DMS 273 treated with DMSO at 0.1 percent for 48 hours (cell line): ENCODE results near the gene HIVEP3.

Source experiments
- DNase-seq: peaks from one replicate; lab custom pipeline; 2025; lab: John Stamatoyannopoulos, UW

Gene HIVEP3

DNA sequence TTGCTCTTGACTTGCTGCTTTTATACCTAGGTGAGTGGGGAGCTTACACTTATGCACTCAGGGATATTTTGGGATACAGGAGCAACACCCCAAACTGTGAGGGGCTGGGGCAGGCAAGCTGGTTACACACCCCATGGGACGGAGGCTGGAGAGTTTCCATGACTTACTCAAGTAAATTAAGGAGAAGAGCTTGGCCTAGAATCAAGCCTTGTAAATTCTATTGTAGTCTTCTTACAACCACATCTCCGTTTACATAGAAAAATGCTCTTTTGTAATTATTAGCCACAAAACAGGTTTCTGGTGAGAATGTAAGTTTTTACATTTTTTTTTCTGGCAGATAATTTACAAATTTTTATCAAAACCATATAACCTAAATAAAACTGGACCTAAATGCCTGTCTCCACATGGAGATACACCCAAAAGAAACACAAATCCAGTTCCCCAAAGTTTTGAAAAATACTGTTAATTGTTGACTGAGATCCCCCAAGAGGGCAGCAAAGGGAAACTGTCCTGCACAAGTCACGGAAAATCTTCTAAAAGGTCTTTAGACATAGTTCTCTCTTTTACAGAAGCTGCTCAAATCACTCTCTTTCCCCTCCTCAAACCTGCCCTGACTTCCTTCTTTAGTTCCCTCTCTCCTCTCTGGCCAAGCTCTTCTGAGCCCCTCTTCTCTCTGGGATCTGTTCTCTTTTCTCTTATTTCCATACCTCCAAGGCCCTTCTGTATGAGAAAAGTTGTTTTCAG lies 134.0 kb downstream of the HIVEP3 start:
- DNase-seq = no peak

DNA sequence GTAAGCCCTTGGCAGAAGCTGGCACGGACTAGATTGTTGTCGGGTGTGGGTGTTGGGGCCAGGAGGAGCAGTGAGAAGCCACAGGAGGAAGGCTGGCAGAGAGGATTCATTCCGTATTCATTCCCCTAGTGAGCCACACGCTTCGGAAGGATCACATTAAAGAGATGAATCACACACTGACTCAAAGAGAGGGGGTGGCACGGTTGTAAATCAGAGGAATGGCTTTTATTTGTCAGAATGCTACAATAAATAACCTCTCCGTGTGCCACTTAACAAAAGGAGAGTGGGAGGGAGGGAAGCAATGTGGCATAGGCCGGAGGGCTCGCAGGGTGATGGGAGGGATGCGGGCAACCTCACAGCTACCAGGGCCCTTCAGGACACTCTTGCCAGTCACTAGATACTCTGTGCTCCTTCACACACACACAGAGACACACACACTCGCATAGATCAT lies 135.5 kb downstream of the HIVEP3 start:
- no peak for DNase-seq

GRCh38 chr1:41780916-41781315 lies 137.8 kb downstream of the HIVEP3 start:
- DNase-seq = no peak

- no peak for DNase-seq
Measured at GRCh38 chr1:41780322-41780721, 138.4 kb downstream of the HIVEP3 start.

GRCh38 chr1:41779360-41779759 lies 139.4 kb downstream of the HIVEP3 start:
- no peak for DNase-seq

DNA sequence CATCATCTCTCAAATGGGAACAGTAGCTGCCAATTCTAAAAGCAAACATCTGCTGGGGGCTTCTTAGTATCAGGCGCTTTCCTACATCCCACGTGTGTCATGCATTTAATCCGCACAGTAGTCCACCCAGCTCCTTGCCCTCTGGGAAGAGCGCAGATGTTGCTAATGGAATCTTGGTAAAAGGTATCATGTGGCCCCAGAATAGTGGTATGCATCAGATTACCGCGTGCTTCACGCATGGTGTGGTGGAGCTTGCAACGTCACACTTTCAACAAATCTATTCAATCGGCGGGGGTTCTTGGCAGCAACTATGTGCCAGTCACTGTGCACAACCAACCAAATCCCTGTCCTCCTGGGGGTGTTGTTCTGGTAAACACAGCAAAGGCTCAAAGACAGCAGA lies 141.0 kb downstream of the HIVEP3 start:
- no peak for DNase-seq

DNA sequence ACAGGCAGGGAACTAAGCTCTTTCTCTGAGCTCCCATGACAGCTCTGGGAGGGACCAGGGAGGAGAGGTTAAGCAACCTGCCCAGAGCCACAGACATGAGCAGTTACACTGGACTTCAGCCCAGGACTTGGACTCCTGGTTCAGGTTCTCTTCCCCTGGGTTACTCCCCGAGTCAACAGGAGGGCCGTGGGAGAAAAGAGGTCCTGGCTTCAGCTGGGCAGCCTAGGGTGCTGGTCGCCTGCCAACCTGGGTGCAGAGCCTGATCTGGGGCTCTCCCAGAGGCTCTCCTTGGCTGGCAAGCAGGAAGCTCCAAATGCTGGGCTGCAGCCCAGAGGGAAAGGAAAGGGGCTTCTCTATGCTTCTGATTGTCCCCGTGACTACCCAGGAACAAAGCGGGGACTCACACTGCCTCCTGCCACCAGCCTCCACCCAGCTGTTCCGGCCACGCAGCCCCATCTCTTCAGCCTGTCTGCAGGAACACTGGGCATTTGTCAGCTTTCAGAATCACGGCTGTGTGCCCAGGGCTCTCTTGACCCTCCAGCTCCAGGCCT lies 141.8 kb downstream of the HIVEP3 start:
- DNase-seq = no peak

GRCh38 chr1:41775956-41776585 lies 142.7 kb downstream of the HIVEP3 start:
- DNase-seq = no peak

- DNase-seq = no peak
Measured at GRCh38 chr1:41774471-41774990, 144.2 kb downstream of the HIVEP3 start.

DNA sequence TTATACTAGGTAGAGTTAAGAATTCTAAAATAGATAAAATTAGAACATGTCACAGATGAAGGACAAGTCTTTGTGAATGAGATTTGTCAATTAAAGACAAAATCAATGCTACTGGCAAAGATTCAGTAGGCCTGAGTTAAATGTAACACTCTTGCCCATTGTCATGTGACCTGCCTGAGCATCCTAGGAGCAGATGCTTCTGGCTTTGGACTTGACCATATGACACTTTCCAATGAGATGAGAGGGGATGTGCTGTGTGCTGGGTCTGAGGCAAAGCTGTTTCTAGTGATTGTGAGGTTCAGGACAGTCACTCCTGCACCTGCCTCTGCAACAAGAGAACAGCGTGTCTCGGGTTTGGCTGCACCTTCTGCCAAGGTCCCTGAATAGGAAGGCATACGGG lies 144.9 kb downstream of the HIVEP3 start:
- DNase-seq = no peak

- no peak for DNase-seq
Measured at GRCh38 chr1:41773144-41773591, 145.6 kb downstream of the HIVEP3 start.

DNA sequence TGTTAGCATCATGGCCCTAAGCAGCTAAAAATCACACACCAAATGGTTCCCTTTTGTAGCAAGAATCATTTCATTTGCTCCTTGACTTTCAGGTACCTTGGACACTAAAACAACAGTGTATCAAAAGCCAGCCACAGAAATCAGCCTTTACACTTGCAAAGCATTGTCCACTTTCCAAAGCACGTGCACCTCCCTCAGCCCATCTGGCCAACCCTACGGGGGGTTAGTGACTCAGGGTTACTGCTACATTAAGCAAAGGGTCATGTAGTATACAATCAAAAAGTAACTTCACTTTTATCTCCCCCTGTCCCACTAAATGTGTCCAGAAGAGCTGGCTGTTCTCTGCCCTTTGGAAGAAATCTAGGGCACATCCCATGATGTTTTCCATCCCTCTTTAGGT lies 149.7 kb downstream of the HIVEP3 start:
- no peak for DNase-seq

DNA sequence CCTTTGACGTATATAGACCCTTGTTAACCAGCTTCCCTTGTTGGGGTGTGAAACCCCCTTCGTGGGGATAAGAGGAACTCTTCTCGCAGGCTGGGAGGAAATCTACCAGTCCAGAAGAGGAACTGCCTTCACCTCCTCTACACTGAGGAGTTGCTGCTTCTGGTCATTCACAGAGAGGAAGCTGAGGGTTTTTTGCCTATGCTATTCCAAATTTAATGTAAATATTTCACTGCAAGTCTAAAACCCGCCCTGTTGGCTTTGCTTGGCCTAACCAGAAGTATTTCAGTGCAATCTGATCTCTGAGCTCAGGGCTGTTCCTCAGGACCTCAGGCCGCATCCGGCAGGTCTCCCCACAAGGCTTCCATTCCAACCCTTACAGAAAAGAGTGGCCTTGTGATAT lies 150.1 kb downstream of the HIVEP3 start:
- DNase-seq = no peak

DNA sequence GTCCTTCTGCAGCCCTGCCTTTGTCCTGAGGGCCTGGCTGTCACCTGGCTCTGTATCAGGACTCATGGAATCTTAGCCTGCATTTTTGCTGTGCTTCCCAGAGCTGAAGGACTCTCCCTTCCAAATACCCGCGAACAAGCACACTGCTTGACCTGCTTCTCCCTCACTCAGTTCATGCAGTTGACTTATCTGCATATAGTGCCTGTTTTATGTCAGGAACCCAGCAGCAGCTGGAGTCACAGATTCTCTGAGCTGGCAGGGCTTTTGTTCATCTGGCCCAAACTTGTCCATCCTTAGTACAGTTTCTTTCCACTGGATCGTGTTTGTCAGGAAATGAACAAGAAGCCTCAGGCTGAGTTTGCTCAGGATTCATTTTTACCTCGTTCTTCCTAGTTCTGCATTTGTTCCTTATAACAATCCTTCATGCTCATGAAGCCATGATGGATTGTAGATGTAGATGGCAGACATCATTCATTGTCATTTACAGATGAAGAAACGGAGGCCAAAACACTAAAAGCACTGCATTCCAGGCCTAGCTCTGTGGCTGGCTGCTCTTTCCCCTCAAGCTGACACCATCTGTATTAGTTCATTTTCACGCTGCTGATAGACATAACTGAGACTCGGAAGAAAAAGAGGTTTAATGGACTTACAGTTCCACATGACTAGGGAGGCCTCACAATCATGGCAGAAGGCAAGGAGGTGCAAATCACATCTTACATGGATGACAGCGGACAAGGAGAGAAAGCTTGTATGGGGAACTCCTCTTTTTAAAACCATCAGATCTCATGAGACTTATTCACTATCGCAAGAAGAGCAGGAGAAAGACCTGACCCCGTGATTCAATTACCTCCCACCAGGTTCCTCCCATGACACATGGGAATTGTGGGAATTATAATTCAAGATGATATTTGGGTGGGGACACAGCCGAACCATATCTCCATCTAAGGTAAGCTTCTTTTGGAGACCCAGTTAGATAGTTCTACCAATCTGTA lies 150.9 kb downstream of the HIVEP3 start:
- DNase-seq = no peak

DNA sequence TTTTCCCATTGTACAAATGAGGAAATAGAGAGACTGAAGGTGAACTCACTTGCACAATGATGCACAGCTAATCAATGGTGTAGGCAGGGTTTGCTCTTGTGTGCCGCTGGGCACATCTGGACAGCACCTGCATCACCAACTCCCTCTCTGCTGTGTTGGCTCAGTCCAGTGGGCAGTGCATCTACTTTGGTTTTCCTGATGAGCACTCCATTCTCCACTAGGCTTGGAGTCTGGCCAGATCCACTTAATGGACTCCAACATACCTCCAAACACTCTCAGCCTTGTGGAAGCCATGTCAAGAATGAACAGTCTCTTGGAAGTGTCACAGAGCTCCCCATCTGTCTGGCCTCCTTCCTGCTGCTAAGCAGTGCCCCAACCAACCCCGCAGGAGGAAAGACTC lies 152.2 kb downstream of the HIVEP3 start:
- no peak for DNase-seq

- DNase-seq = no peak
Measured at GRCh38 chr1:41766041-41766440, 152.7 kb downstream of the HIVEP3 start.

- DNase-seq = no peak
Measured at GRCh38 chr1:41765152-41765551, 153.6 kb downstream of the HIVEP3 start.

DNA sequence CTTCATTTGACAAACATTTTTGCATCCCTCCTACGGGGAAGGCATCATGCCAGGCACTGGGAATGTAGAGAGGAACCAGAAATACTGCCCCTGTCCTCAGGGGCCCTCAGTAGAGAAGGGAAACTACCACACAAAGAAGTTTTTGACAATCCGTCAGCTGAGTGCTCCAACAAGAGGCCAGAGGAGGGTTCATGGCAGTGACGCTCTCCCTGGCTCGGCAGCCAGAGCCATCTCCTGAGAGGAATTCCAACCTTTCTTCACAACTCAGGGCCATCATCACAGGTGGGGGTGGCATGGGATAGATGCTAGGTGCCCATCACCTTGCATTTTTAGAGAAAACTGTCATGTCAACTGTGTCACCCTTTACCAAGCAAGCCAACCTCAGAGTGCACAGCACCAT lies 154.1 kb downstream of the HIVEP3 start:
- DNase-seq = no peak

DNA sequence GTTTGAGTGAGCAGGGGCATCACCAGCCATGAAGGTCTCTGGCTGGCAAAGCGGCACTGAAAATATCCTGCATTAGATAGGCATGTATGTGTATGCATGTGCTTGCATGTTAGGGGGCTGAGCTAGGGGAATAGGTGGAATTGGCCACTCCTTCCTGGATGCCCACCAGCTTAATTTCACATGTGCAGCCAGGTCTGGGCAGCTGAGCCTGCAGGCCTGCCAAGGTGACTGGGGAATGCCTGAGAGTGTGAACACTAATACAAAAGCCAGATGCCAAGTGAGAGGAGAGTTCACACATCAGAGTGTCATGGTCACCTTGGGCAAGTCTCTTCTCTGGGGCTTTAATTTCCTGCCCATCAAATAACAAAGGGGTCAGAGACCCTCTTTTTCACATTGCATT lies 155.9 kb downstream of the HIVEP3 start:
- DNase-seq = no peak

- DNase-seq = no peak
Measured at GRCh38 chr1:41762251-41762650, 156.5 kb downstream of the HIVEP3 start.

GRCh38 chr1:41758904-41759548 lies 159.7 kb downstream of the HIVEP3 start:
- DNase-seq = no peak
